SH-SY5Y (cell line): ENCODE measurements around the gene ASCL5.

ENCODE experiments used
- GATA2 ChIP-seq: IDR thresholded peaks from 2 replicates; pipeline ENCODE4 v1.6.1; 2011; ENCODE audit warnings: mild to moderate bottlenecking, low read depth, low read length
- GATA3 ChIP-seq: IDR thresholded peaks from 2 replicates; pipeline ENCODE4 v1.6.1; 2011; ENCODE audit warnings: low read depth, mild to moderate bottlenecking, low read length, moderate library complexity

DNA sequence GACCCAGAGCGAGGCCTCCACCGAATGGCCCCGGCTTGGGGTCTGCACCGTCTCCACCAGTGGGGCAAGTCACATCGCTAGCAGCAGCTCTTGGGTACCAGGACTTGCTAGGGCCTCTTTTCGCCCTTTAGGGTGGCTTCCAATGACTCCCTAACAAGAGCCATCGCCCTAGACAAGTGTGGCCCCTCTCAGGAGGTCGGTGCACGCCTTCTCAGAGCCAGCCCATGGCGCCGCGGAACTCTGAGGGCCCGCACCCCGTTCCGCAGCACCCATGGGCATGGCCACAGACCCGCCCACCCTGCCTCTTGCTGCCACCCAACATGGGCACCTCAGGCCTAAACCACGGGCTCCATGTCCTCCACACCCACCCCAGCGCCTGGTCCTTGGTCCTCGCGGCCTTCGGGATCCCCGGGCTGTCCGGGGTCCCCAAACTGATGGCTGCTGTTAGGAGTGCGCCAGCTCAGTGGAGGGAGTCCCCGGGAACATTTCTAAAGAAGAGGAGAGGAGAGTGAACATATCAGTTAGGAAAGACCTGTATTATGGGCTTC lies 11.5 kb downstream of the ASCL5 start:
- TF ChIP-seq GATA3 (no peak), GATA2 (no peak)
